ENCODE results near the gene CCL16.

- TF ChIP-seq EZH2 (IDR thresholded peaks at IDR 0.05; ENCODE audit: borderline replicate concordance, low read depth, low read length, severe bottlenecking) (no peak), CTCF (IDR thresholded peaks at IDR 0.05; ENCODE audit: borderline replicate concordance, extremely low read depth, low read length, poor library complexity, severe bottlenecking) (no peak)
These were observed 9.8 kb upstream of the CCL16 start for GRCh38 chr17:35991075-35991474.

Measured in DND-41 (cell line).